ENCODE data around the gene DDX51. TPM values are rescaled to one million over a fixed set of nuclear protein-coding genes. Genes with fewer than 3 reads are reported as not detected.

The DDX51 gene
- total RNA-seq, 1 experiment from 2014 or later = 38.1 TPM

GRCh38 chr12:132142679-132143335 lies 1.3 kb downstream of the DDX51 start:
- no TSS peak for BruUV-seq (replicated peaks)
- no peak overlapping the region; the same call in 1 of the 2 replicates for H3K27ac ChIP-seq (ENCODE audit: low read depth, low read length)
- H3K9me3 ChIP-seq (ENCODE audit: control insufficient read depth in 1 of 2, insufficient read depth in 1 of 2, low read depth in 1 of 2, low read length in 2 of 2) = no peaks in the 10 kb centered on the region
- RAD21 ChIA-PET (ENCODE audit: low non-redundant PET in 1 of 2, low total read pairs in 2 of 2, uncharacterized antibody in 2 of 2, unreplicated experiment in 2 of 2) = interaction anchor here in 1 of 2 experiments (0.6 kb wide), 1 partner anchor 79 kb away, joined by 6 read pairs; no protein-coding TSS in a partner anchor
- H4K20me1 ChIP-seq (ENCODE audit: insufficient read depth) = no peaks in the 10 kb centered on the region
- TF ChIP-seq FOSL1 (IDR thresholded peaks at IDR 0.05; ENCODE audit: low read depth) (no peak), EZH2 (IDR thresholded peaks at IDR 0.05) (no peak)
- no peaks in the 10 kb centered on the region for H3K9me2 ChIP-seq (ENCODE audit: insufficient read depth)
- peak overlapping the region; percentile 84 for H3K4me2 ChIP-seq (ENCODE audit: low read length)
- CTCF ChIA-PET = no interaction called here
- intact Hi-C loops (cut with micrococcal nuclease) = no loop called here
- peaks cover 12 to 18% of the 10 kb centered on the region in 2 experiments; a peak in 3 of 4 replicates for H3K4me1 ChIP-seq (ENCODE audit: control insufficient read depth in 1 of 2, insufficient read depth in 2 of 2, low read length in 2 of 2)
- H3K9ac ChIP-seq (ENCODE audit: low read length) = peak overlapping the region; percentile 95
- H3K36me3 ChIP-seq (ENCODE audit: control insufficient read depth in 1 of 2, insufficient read depth in 2 of 2, low read length in 2 of 2) = peaks cover 26 to 47% of the 10 kb centered on the region in 2 experiments; a peak in 3 of 4 replicates
- POLR2A ChIA-PET = no interaction called here
- ATAC-seq = no peak
- no peak for DNase-seq (ENCODE audit: low read depth, low spot score)
- no peaks in the 10 kb centered on the region for H3K27me3 ChIP-seq (ENCODE audit: insufficient read depth, low read length)
- peaks cover 61% of the 10 kb centered on the region for H3K79me2 ChIP-seq (ENCODE audit: insufficient read depth, low read length)
- no peak overlapping the region for H2AFZ ChIP-seq (ENCODE audit: low read depth, low read length, poor library complexity, severe bottlenecking)
- H3K4me3 ChIP-seq (replicated peaks in 1 of 2; ENCODE audit: low read depth in 1 of 2, low read length in 2 of 2) = peak overlapping the region; percentile 94 to 95

DNA sequence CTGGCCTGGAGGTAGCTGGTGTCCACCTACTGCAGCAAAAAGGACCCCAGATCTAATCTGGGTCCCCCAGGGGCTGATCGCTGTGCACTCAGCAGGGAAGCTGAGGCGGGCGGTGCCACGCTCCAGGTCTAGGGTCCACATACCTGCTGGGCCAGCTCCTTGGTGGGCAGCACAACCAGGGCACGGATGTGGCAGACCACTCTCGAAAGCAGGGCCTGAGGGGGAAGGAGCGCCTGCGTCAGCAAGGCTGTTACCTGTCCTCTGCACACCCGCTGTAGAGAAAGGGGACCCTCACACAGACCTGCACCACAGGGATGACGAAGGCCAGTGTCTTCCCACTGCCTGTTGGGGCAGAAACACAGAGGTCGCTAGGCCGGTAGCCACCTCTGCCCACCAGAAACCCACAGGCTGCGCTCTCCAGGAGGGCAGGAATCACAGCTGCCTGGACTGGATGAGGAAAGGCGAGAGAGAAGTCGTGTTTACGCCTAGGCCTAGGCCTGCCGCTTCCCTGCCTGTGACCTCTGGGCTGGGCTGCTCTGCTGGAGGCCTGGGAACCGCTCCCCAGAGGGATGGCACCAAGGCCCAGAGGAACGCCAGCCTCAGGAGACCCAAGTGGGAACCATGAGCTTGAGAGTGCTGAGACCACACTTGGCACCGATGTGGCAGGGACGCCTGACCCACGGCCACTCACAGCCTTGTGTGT lies 2.0 kb downstream of the DDX51 start:
- BruUV-seq (replicated peaks) = no TSS peak
- RAD21 ChIA-PET (ENCODE audit: low non-redundant PET in 1 of 2, low total read pairs in 2 of 2, uncharacterized antibody in 2 of 2, unreplicated experiment in 2 of 2) = interaction anchor here in 1 of 2 experiments (0.6 kb wide), 1 partner anchor 80 kb away, joined by 6 read pairs; no protein-coding TSS in a partner anchor
- TF ChIP-seq SRF (IDR thresholded peaks at IDR 0.05; ENCODE audit: low read depth) = no peak
- TF ChIP-seq ZNF274 (IDR thresholded peaks at IDR 0.05; ENCODE audit: low read depth, low read length) = no peak
- no peak for TF ChIP-seq EZH2 (IDR thresholded peaks at IDR 0.05)
- no peak for TF ChIP-seq ZFX (IDR thresholded peaks at IDR 0.05)
- TF ChIP-seq RAD21 (IDR thresholded peaks at IDR 0.05; ENCODE audit: low read depth) = no peak
- no peak for TF ChIP-seq FOSL1 (IDR thresholded peaks at IDR 0.05; ENCODE audit: low read depth)
- no peak for TF ChIP-seq YY1 (IDR thresholded peaks at IDR 0.05; ENCODE audit: extremely low read depth, insufficient replicate concordance, low read depth, low read length)
- no peak for TF ChIP-seq EZH2phosphoT487 (IDR thresholded peaks at IDR 0.05; ENCODE audit: borderline replicate concordance)
- no peak for TF ChIP-seq SP1 (IDR thresholded peaks at IDR 0.05; ENCODE audit: low read depth)
- TF ChIP-seq, protein P1, sequence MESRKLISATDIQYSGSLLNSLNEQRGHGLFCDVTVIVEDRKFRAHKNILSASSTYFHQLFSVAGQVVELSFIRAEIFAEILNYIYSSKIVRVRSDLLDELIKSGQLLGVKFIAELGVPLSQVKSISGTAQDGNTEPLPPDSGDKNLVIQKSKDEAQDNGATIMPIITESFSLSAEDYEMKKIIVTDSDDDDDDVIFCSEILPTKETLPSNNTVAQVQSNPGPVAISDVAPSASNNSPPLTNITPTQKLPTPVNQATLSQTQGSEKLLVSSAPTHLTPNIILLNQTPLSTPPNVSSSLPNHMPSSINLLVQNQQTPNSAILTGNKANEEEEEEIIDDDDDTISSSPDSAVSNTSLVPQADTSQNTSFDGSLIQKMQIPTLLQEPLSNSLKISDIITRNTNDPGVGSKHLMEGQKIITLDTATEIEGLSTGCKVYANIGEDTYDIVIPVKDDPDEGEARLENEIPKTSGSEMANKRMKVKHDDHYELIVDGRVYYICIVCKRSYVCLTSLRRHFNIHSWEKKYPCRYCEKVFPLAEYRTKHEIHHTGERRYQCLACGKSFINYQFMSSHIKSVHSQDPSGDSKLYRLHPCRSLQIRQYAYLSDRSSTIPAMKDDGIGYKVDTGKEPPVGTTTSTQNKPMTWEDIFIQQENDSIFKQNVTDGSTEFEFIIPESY (IDR thresholded peaks at IDR 0.05; ENCODE audit: extremely low read depth, insufficient replicate concordance, low read length) = no peak
- no peak for TF ChIP-seq EGR1 (IDR thresholded peaks at IDR 0.05; ENCODE audit: low read depth)
- TF ChIP-seq, protein P2, sequence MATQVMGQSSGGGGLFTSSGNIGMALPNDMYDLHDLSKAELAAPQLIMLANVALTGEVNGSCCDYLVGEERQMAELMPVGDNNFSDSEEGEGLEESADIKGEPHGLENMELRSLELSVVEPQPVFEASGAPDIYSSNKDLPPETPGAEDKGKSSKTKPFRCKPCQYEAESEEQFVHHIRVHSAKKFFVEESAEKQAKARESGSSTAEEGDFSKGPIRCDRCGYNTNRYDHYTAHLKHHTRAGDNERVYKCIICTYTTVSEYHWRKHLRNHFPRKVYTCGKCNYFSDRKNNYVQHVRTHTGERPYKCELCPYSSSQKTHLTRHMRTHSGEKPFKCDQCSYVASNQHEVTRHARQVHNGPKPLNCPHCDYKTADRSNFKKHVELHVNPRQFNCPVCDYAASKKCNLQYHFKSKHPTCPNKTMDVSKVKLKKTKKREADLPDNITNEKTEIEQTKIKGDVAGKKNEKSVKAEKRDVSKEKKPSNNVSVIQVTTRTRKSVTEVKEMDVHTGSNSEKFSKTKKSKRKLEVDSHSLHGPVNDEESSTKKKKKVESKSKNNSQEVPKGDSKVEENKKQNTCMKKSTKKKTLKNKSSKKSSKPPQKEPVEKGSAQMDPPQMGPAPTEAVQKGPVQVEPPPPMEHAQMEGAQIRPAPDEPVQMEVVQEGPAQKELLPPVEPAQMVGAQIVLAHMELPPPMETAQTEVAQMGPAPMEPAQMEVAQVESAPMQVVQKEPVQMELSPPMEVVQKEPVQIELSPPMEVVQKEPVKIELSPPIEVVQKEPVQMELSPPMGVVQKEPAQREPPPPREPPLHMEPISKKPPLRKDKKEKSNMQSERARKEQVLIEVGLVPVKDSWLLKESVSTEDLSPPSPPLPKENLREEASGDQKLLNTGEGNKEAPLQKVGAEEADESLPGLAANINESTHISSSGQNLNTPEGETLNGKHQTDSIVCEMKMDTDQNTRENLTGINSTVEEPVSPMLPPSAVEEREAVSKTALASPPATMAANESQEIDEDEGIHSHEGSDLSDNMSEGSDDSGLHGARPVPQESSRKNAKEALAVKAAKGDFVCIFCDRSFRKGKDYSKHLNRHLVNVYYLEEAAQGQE (IDR thresholded peaks at IDR 0.05; ENCODE audit: low read depth) = no peak

More for the DNA sequence above, 2.0 kb downstream of the DDX51 start:
- intact Hi-C loops (cut with micrococcal nuclease) = no loop called here
- ChIA-PET POLR2A (no interaction called here), CTCF (no interaction called here)
- no peaks in the 10 kb centered on the region for H4K20me1 ChIP-seq (ENCODE audit: insufficient read depth)
- H3K9me3 ChIP-seq (ENCODE audit: control insufficient read depth in 1 of 2, insufficient read depth in 1 of 2, low read depth in 1 of 2, low read length in 2 of 2) = no peaks in the 10 kb centered on the region
- DNase-seq (ENCODE audit: low read depth, low spot score) (no peak), ATAC-seq (no peak)
- peak overlapping the region; percentile 84 for H3K4me2 ChIP-seq (ENCODE audit: low read length)
- no peaks in the 10 kb centered on the region for H3K9me2 ChIP-seq (ENCODE audit: insufficient read depth)
- H3K27ac ChIP-seq (ENCODE audit: low read depth, low read length) = no peak overlapping the region
- peaks cover 54% of the 10 kb centered on the region for H3K79me2 ChIP-seq (ENCODE audit: insufficient read depth, low read length)
- no peak overlapping the region for H2AFZ ChIP-seq (ENCODE audit: low read depth, low read length, poor library complexity, severe bottlenecking)
- H3K4me1 ChIP-seq (ENCODE audit: control insufficient read depth in 1 of 2, insufficient read depth in 2 of 2, low read length in 2 of 2) = peaks cover 12 to 18% of the 10 kb centered on the region in 2 experiments; a peak in 3 of 4 replicates
- H3K27me3 ChIP-seq (ENCODE audit: insufficient read depth, low read length) = no peaks in the 10 kb centered on the region
- H3K4me3 ChIP-seq (replicated peaks in 1 of 2; ENCODE audit: low read depth in 1 of 2, low read length in 2 of 2) = peak overlapping the region in 1 of 2 experiments; percentile 95; a peak in 2 of 4 replicates
- peaks cover 26 to 47% of the 10 kb centered on the region in 2 experiments; a peak in 3 of 4 replicates for H3K36me3 ChIP-seq (ENCODE audit: control insufficient read depth in 1 of 2, insufficient read depth in 2 of 2, low read length in 2 of 2)
- H3K9ac ChIP-seq (ENCODE audit: low read length) = 0 out of 2 replicates have a peak overlapping the region, but pooled peaks have one; percentile 95

Measured in HCT116 (cell line).